ENCODE results near the gene SCD5.

GRCh38 chr4:82786828-82787227 lies 11.8 kb downstream of the SCD5 start:
- TF ChIP-seq, protein P1, sequence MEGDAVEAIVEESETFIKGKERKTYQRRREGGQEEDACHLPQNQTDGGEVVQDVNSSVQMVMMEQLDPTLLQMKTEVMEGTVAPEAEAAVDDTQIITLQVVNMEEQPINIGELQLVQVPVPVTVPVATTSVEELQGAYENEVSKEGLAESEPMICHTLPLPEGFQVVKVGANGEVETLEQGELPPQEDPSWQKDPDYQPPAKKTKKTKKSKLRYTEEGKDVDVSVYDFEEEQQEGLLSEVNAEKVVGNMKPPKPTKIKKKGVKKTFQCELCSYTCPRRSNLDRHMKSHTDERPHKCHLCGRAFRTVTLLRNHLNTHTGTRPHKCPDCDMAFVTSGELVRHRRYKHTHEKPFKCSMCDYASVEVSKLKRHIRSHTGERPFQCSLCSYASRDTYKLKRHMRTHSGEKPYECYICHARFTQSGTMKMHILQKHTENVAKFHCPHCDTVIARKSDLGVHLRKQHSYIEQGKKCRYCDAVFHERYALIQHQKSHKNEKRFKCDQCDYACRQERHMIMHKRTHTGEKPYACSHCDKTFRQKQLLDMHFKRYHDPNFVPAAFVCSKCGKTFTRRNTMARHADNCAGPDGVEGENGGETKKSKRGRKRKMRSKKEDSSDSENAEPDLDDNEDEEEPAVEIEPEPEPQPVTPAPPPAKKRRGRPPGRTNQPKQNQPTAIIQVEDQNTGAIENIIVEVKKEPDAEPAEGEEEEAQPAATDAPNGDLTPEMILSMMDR (IDR thresholded peaks at IDR 0.05), result no peak
- no peak for TF ChIP-seq EZH2 (IDR thresholded peaks at IDR 0.05; ENCODE audit: borderline replicate concordance, insufficient read depth, low read depth, low read length, poor library complexity, severe bottlenecking)

Measured in B cell (primary cell).